HG02943 (cell line): ENCODE results near the gene VWA3B.

ENCODE experiments used
- ATAC-seq: cut with Tn5 transposase; IDR thresholded peaks from one replicate; pipeline ENCODE4 v1.9.1; 2021; ENCODE audit warnings: mild to moderate bottlenecking, low read depth, moderate library complexity; ENCODE audit not compliant: unreplicated experiment

The VWA3B gene

DNA sequence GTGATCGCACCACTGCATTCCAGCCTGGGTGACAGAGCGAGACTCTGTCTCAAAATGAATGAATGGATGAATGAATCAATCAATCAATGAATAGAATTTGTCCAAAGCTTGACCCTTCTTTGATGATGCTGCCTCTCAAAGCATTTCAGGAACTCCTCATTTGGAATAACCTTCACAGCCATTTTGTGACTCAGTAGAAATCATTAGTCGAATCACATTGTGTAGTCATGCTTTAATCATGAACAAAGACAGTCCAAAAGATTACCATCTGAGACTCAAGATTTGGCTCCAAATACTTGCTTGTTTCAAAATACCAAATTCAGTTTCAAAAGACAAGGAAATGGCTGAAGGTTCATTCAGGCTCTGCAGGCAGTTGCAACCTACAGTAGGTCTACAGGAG, 83.1 kb downstream of the VWA3B start:
- no peak for ATAC-seq

DNA sequence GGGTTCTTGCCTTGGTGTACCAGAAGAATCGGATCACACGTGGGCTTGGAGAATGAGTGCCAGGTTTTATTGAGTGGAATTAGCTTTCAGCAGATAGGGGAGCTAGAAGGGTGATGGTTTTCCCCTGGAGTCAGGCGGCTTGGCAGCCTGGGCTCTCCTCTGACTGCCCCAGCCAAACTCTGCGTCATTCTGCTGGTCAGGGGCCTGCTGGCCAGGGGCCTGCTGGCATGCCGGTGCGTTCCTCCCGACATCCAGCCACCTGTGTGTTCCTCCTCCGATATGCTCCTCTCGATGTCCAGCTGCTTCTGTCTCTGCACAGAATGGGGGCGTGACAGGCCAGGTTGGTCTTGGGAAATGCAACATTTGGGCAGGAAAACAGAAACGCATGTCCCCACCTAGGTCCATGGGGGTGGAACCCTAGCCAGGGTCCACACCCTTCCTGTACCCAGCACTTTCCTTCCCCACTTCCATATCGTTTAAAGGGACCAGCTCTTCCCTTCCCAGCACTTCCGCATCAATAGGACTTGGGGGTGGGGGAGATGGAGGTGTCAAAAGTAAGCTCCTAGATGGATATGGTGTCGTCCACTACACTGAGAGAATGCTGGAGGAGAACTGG, 85.3 kb downstream of the VWA3B start:
- no peak for ATAC-seq

DNA sequence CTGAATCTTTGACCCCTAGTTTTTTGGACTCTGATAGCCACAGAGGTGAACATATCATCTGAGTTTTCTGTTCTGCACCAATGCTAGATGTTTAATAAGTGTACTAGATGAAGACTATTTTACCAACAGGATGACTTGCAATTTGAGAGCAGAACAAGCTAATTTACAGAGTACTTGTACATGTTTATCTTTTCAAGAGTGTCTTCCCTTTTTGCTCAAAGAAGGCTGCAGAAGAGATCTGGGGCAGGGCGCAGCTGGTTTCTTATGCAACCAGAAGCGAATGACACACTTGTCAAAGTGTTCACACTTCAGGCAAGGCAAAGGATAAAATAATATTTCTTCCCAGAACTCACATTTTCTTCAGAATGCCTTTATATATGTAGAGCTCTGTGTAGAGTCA, 86.0 kb downstream of the VWA3B start:
- no peak for ATAC-seq

DNA sequence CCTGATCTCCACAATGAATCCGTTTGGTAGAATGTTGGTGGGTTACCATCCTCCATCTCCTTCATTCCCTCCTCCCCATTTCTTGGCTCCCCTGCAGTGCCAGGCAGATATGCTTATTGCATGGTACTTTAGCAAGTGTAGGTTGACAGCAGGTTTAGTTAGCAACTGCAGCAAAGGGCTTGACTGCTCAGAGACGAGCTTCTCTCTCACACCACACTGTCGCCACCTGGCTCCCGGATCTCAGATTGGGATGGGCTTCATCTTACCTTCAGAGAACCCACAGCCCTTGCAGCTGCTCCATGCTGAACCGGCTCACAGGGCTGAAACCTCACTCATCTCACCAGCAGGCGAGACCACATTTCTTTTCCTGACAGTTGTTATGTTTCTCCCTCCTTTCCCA, 88.8 kb downstream of the VWA3B start:
- ATAC-seq = no peak

DNA sequence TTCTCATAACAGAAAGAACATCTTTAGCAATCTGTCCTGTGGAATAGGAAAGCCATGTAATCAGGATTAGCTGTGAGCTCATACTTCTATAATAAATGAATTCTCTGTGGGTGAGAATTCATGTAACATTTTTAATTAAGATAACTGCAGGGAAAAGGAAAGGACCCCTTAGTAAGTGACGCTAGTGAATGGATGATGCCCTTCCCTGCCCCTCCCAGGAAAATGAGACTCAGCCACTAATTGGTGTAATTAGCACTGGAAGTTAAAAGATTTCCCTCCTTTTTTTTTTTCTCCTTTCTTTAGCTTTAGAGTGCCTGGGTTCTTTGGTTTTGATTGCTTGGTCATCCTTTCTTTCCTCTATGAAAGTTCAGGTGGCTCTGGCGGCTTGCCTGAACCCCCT, 90.3 kb downstream of the VWA3B start:
- ATAC-seq = no peak

DNA sequence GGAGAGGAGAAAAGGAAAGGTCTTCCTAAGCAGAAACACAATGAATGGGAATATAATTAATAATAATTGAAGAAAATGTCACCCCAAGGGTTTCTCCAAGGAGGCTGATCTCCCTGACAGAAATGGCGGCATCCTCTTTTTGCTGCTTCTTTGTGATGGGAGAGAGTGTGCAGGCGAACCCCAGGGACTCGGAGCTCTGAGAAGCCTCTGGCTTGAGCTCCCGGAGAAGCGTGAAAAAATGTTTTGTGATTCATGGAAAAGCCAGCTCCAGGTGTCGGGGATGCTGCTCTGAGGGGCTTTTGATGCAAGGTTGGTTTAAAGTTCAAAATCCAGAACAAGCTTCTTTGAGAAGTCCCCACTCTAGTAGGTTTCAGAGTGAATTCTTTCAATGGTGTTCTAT, 91.0 kb downstream of the VWA3B start:
- ATAC-seq = no peak

DNA sequence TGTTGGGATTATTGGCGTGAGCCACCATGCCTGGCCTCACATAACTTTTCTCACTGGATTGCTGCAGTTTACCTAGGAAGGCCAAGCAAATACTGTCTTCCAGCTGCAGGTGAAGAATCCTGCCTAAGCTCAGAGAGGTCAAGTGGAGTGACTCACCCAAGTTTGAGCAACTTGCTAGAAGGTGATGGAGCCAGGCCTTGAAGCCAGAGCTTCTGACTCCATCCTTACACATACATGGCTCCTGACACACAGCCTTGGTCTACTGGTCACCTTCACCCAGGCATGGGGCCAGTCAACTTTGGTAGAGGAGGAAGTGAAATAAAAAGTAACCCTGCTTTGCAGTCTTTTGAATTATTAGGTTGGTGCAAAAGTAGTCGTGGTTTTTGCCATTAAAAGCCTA, 93.5 kb downstream of the VWA3B start:
- no peak for ATAC-seq

DNA sequence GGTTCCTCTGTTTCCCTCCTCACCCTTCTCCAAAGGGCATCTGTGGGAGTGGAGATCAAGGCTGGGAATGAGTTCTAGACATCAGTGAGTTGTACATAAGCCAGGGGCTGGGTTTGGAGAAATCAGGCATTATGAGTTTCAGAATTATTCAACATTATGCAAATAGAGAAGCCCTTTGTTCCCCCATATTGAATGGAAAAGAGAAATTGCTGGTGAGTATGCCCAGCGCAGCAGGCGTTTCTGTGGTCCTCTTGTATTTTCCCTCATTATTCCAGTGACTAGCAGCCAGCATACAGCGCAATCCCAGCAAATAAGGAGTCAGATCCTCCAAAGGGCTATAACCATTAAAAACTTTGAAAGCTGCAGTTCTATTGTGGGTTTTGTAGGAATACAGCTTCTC, 94.4 kb downstream of the VWA3B start:
- no peak for ATAC-seq

DNA sequence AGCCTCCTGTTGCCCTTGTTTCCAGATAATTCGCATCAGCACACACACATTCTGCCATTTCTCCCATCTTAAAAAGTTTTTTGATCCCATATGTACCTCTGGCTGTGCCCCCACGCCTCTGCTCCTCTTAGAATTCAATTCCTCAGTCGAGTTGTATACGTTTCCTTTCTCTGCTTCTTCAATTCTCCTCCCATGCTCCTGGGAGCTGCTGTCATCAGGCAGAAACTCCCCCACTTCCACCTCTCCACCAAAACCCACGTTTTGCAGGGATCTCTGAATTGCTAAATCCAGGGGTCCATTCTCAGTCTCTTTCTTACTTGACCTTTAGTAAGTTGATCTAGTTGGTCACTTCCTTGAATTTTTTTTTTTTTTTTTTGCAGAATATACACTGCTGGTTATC, 98.8 kb downstream of the VWA3B start:
- no peak for ATAC-seq

DNA sequence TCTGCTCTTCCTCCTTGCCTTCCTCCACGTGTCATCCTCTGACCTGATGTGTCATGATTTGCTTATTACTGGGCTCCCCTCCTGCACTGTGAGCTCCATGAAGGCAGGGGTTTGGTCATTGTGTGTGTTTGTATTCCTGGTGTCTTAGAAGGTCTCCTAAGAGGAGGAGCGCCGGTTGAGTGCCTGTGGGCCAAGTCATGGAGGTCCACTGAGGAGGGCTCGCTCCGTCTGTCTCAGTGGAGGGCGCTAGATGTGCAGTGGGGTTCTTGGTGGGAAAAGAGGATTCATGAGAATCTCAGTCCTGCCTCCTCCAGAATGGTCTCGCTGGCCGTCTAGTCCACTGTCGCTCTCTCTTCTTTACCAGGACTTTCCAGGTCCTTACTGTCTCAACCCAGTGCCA, 100.2 kb downstream of the VWA3B start:
- no peak for ATAC-seq

DNA sequence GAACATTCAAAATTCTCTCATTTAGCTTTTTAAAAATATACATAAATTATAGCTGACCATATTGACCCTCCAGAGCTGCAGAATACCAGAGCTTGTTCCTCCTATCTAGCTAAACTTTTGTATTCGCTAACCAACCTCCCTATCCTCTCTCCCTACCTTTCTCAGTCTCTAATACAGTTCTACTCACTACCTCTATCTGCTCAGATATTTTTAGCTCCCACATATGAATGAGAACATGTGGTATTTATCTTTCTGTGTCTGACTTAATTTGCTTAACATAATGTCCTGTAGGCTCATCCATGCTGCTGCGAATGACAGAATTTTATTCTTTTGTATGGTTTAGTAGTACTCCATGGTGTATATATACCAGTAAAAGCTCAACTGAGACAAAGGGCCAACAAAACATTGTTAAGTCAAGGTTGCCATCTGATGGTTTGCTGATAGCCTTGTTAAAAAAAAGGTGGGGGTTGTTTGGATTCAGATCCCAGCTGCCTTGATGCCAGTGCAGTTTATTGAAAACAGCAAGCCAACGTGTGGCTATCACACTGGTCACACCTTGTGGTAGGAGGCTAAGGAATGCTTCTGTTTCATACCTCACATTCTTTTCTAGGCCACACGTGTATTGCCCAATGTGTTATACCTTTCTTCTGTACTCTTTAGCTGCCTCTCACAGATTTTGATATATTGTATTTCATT, 101.5 kb downstream of the VWA3B start:
- no peak for ATAC-seq

DNA sequence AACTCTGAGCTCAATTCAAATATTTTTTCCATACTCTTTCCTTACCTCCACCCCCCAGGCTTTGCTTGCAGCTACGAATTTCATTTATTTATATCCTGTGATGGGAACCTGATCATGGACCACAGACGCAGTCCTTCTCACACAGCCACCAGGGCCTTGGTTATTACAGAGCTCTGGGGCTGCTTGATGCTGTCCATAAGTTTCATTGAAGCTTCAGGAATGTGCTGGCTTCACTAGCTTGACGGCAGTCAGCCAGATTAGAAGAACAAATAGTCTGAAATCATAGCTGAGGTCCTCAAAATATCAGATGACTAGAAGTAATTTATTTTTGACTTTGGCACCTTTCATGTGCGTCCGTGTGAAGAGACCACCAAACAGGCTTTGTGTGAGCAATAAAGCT, 104.9 kb downstream of the VWA3B start:
- no peak for ATAC-seq

DNA sequence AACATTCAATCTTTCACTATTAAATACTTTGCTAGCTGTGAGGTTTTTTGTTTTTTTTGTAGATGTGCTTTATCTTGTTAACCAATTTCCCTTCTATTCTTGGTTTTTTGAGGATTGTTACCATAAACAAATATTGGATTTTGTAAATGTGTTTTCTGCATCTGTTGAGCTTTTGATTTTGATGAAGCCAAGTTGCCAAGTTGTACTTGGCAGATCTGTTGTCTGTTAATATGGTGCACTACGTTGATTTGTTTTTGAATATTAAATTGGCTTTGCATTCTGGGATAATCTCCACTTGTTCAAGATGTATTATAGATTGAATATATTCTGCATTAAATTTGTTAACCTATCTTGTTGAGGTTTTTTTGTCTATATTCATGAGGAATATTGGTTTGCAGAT, 114.6 kb downstream of the VWA3B start:
- ATAC-seq = no peak

DNA sequence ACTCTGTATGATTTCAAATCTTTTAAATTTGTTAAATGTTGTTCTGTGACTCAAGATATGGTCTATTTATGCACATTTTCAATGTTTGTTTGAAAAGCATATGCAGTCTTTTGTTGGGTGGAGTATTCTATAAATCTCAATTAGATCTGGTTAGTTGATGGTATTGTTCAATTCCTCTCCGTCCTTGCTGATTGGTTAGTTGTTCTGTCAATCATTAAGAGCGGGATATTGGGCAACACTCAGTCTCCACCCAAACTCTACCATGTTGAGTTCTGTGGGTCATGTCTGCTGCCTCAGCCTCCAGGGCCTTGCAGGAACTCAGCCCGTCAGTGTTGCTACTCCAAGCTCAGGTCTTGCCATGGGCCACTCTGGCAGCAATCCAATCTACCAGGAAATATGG, 118.9 kb downstream of the VWA3B start:
- no peak for ATAC-seq

DNA sequence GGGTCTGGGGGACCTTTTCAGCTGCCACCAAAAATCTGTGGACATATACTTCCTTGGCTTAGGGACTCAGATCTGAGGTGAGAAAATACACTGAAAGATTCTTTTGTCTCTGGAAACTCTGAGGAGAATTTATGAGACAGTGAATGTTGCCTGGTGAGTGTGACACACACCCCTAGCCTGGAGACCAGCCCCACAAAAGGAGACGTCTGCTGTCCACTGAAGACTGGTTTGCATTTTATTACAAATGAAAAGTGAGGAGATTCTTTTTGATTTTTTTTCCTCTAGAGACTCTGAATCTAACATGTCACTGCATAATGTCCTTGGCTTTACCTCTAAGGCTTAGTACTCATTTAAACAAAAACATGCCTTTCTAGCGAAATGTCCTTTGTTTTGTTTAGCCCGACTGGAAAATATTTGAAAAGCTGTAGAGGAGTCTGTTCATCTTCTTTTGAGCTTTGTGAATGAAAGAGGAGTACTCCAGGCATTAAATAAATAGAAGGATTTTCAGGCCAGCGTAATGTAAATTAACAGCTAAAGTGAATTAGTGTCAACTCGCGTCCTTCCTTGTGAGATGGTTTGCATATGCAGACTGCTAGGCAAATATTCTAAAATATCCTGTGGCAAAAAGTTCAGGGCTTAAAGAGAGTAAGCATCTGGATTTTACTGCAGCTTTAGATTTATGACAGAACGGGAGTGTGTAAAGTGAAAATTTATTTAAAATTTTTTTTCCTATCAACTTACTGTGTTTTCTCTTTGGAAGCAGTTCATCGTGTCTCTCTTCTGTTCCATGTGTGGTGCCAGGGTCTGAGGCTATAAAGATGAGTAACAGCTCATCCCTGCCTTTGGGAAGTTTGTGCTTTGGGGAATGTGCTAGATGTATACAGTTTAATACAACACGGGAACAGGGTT, 125.4 kb downstream of the VWA3B start:
- no peak for ATAC-seq

DNA sequence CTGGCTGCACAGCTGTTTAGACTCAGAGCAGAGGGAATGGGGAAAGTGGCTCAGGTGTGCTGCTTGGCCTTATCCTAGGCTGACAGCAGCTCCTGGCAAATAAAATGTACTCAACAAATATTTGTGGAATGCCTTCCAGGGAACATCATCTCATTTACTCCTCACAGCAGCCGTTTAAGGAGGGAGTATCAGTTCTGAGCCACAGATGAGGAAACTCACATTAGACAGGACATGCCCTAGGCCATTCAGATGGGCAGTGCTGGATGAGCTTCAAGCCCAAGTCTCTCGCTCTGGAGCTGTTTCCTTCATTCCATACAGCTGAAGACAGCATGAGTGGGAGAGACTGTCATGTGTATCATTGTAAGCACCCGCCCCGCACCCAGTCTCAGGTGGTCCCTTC, 129.6 kb downstream of the VWA3B start:
- ATAC-seq = no peak

DNA sequence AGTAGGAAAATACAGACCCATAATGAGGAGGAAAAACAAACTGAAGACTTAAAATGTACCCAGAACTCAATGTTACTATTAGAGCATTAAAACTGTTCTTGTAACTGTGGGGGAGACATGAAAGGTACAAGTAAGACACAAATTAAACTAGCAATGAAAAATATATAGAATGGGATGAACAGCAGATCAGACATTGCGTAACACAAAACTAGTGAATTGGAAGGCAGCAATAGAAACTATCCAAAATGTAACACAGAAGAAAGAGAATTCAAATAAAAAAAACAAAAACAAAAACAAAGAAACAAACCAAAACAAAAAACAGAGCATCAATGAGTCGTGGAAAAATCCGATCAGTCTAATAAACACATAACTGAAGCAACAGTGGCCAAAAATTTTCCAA, 132.2 kb downstream of the VWA3B start:
- ATAC-seq = no peak

DNA sequence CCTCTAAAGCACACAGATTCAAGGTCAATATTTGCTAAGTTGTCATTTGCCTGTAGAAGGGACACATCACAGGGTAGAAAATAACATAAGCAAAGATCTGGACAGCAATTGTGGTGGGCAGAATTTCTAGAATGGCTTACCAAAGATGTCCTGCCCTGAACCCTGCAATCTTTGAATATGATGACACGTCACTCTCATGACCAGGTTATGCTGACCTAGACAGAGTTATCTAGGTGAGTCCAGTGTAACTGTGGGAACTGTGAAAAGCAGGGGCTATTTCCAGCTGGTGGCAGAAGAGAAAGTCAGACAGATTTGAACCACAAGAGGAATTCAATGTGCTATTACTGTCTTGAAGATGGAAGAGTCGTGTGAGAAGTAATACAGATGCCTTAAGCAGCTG, 147.0 kb downstream of the VWA3B start:
- no peak for ATAC-seq

DNA sequence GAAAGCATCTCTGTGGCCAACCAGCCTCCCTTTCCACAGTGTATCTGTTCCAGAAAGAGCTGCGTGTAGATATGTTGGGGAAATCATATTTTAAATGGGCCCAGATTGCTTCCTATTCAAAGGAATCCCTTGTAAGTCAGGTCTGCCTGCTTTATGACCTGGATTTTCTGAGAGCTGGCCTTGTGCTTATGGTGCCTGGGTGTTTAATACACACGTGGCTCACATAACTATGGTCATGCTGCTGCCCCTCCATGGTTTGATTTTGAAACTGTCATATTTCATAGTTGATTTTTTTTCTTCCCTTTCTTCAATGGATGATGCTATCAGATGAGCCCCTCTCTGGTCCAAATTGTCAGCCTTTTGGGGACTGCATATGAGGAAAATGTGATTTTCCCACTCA, 147.8 kb downstream of the VWA3B start:
- ATAC-seq = no peak

DNA sequence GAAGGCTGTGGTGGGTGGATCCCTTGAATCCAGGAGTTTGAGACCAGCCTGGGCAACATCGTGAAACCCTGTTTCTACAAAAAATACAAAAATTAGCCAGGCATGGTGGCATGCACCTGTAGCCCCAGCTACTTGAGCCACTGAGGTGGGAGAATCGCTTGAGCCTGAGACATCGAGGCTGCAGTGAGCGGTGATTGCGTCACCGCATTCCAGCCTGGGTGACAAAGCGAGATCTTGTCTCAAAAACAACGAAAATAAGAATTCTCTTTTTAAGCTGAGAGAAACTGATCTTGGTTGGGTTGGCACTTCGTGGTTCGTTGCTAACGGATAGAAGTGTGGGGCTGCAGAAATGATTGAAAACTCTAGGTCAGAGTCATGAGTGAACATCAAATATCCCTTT, 150.0 kb downstream of the VWA3B start:
- ATAC-seq = no peak

DNA sequence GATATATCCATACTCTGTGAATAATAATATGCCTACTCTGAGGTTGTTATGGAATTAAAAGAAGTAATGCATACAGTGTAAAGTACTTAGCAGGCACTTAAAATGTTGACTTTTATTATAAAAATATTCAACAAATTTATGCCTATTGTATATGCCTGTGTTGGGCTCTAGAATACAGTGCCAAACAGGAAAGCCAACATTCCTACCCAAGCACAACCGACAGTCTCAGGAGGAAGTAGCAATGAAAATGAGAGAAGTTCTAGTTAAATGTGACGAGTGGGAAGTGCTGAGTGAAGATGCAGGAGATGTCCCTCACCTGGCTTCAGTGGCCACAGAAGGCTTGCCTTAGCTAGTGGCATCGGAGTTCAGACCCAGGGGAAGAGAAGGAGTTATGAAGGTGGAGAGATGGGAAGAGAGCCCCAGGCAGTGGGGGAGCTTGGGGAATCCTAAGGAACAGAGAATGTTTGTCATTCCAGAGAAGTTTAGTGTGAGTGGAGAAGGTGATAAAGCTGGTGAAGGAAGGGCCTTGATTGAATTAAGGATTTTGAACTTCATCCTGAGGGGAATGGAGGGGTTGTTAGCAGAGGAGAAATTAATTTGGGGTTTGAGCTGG, 153.9 kb downstream of the VWA3B start:
- ATAC-seq = no peak
